Activated naive CD8-positive, alpha-beta T cell treated with anti-CD3 and anti-CD28 coated beads for 36 hours (primary cell): ENCODE results near the gene MBLAC1. TPM values are rescaled to one million over a fixed set of nuclear protein-coding genes. Genes with fewer than 3 reads are reported as not detected.

Experiments used
- DNase-seq: peaks from one replicate; pipeline ENCODE4 v3.0.0; 2021
- H3K27ac Mint-ChIP-seq: one replicate; pipeline ENCODE4 v1.8.0; 2022; ENCODE audit warnings: mild to moderate bottlenecking, moderate library complexity, mixed read lengths
- H3K27me3 Mint-ChIP-seq: one replicate; pipeline ENCODE4 v1.8.0; 2022; ENCODE audit warnings: mild to moderate bottlenecking, mixed read lengths
- H3K36me3 Mint-ChIP-seq: one replicate; pipeline ENCODE4 v1.8.0; 2021; ENCODE audit warnings: mild to moderate bottlenecking, mixed read lengths
- H3K4me1 Mint-ChIP-seq: one replicate; pipeline ENCODE4 v1.8.0; 2021; ENCODE audit warnings: mixed read lengths
- H3K4me3 Mint-ChIP-seq: one replicate; pipeline ENCODE4 v1.8.0; 2022; ENCODE audit warnings: mild to moderate bottlenecking, moderate library complexity, mixed read lengths
- H3K9me3 Mint-ChIP-seq: one replicate; pipeline ENCODE4 v1.8.0; 2022; ENCODE audit warnings: mixed read lengths
- total RNA-seq, 2 experiments: library from RNA; stranded (reverse); gene quantifications; one replicate each; pipeline ENCODE4 v1.2.3, GENCODE V29; 2021

Gene MBLAC1
- total RNA-seq, 2 experiments from 2014 or later, result 3.2 to 3.3 TPM

GRCh38 chr7:100177045-100178001 lies 50.6 kb downstream of the MBLAC1 start, which contains the start of the genes GPC2 and STAG3:
Gene GPC2, minus strand, starts transcription at chr7:100177381. Its CDS starts 182 bp downstream, at chr7:100177199.
Gene STAG3, plus strand, starts transcription at chr7:100177918. Its CDS starts 2,639 bp downstream, at chr7:100180557.
- no peaks in the 10 kb centered on the region for H3K27me3 Mint-ChIP-seq
- peak within 1 kb of the TSS; percentile 82 for H3K4me3 Mint-ChIP-seq
- H3K27ac Mint-ChIP-seq, result peak within 1 kb of the TSS; percentile 71
- H3K9me3 Mint-ChIP-seq, result peaks cover 3% of the 10 kb centered on the region
- peaks cover 15% of the 10 kb centered on the region for H3K36me3 Mint-ChIP-seq
- H3K4me1 Mint-ChIP-seq, result peaks cover 35% of the 10 kb centered on the region
- peak; percentile 97 for DNase-seq

Other genes starting within 250 kb of the MBLAC1 start
- not detected for gene OR2AE1, start 249.9 kb upstream of the MBLAC1 start, total RNA-seq
- 10 to 100 TPM; 21.0 to 21.8 TPM for gene TRIM4, start 207.4 kb upstream of the MBLAC1 start, total RNA-seq
- 1 to 10 TPM in 1 of 2 experiments, under 1 TPM in 1; 0.52 to 1.2 TPM for gene GJC3, start 197.3 kb upstream of the MBLAC1 start, total RNA-seq
- not detected for gene AZGP1, start 150.9 kb upstream of the MBLAC1 start, total RNA-seq
- gene ZKSCAN1, start 111.4 kb upstream of the MBLAC1 start, total RNA-seq, result 10 to 100 TPM; 38.6 to 41.5 TPM
- gene ZSCAN21, start 77.2 kb upstream of the MBLAC1 start, total RNA-seq, result 1 to 10 TPM; 9.0 to 9.4 TPM
- 10 to 100 TPM; 21.1 to 22.3 TPM for gene ZNF3, start 45.2 kb upstream of the MBLAC1 start, total RNA-seq
- gene COPS6, start 38.0 kb upstream of the MBLAC1 start, total RNA-seq, result 10 to 100 TPM; 96.3 to 97.2 TPM
- 100 to 1,000 TPM; 476 to 482 TPM for gene MCM7, start 25.6 kb upstream of the MBLAC1 start, total RNA-seq
- gene AP4M1, start 25.3 kb upstream of the MBLAC1 start, total RNA-seq, result 10 to 100 TPM; 13.0 to 13.1 TPM
- 10 to 100 TPM; 59.7 to 61.1 TPM for gene TAF6, start 7.6 kb upstream of the MBLAC1 start, total RNA-seq
- 10 to 100 TPM; 10.1 to 10.2 TPM for gene CNPY4, start 7.3 kb upstream of the MBLAC1 start, total RNA-seq
- gene LAMTOR4, start 22.0 kb downstream of the MBLAC1 start, total RNA-seq, result 100 to 1,000 TPM; 101 to 104 TPM
- 10 to 100 TPM; 17.0 to 20.0 TPM for gene TRAPPC14, start 31.8 kb downstream of the MBLAC1 start, total RNA-seq
- 1 to 10 TPM; 2.9 to 3.6 TPM for gene GAL3ST4, start 41.6 kb downstream of the MBLAC1 start, total RNA-seq
- 1 to 10 TPM; 3.6 to 3.9 TPM for gene GPC2, start 50.4 kb downstream of the MBLAC1 start, total RNA-seq
- 10 to 100 TPM; 21.1 to 21.4 TPM for gene STAG3, start 51.0 kb downstream of the MBLAC1 start, total RNA-seq
- gene PVRIG, start 93.0 kb downstream of the MBLAC1 start, total RNA-seq, result 10 to 100 TPM; 33.4 to 34.5 TPM
- gene SPDYE3, start 180.7 kb downstream of the MBLAC1 start, total RNA-seq, result not detected
- 10 to 100 TPM; 24.5 to 28.3 TPM for gene PILRB, start 231.2 kb downstream of the MBLAC1 start, total RNA-seq
- under 1 TPM; 0.68 TPM for gene PILRA, start 246.5 kb downstream of the MBLAC1 start, total RNA-seq